Measurements from ENCODE around the gene AGAP1. TPM values are rescaled to one million over a fixed set of nuclear protein-coding genes. Genes with fewer than 3 reads are reported as not detected.

Gene AGAP1
- total RNA-seq, 2 experiments from 2014 or later: not detected

- no peaks in the 10 kb centered on the region for H3K79me2 ChIP-seq (ENCODE audit: insufficient read depth, low read depth, low read length)
- ChIA-PET POLR2A (interaction anchor here (0.7 kb wide), 1 partner anchor 868 kb away, joined by 6 read pairs; no protein-coding TSS in a partner anchor), CTCF (ENCODE audit: unreplicated experiment) (no interaction called here)
- BruUV-seq (replicated peaks): no TSS peak
- no peak overlapping the region for H3K4me2 ChIP-seq (ENCODE audit: low read length)
- no peak overlapping the region for H2AFZ ChIP-seq (ENCODE audit: low read length)
- intact Hi-C loops (cut with micrococcal nuclease; ENCODE audit: unreplicated experiment): no loop called here
- TF ChIP-seq EZH2phosphoT487 (IDR thresholded peaks at IDR 0.05; ENCODE audit: borderline replicate concordance, low read depth, low read length) (no peak), CTCF (conservative IDR thresholded peaks at IDR 0.05; ENCODE audit: low read length) (no peak)
- DNase-seq (ENCODE audit: low spot score): no peak
- no peaks in the 10 kb centered on the region for H3K4me1 ChIP-seq (ENCODE audit: insufficient read depth, low read length, poor library complexity, severe bottlenecking)
- H3K4me3 ChIP-seq (ENCODE audit: low read depth, low read length, poor library complexity, severe bottlenecking): no peak overlapping the region
- H3K36me3 ChIP-seq (ENCODE audit: insufficient read depth, low read length): no peaks in the 10 kb centered on the region
- H3K27ac ChIP-seq (ENCODE audit: low read depth, low read length, poor library complexity, severe bottlenecking): no peak overlapping the region
- no peaks in the 10 kb centered on the region for H3K9me2 ChIP-seq (ENCODE audit: insufficient read depth, low read length)
- no peaks in the 10 kb centered on the region for H3K9me3 ChIP-seq (ENCODE audit: low read length)
- H4K20me1 ChIP-seq (ENCODE audit: insufficient read depth, low read length): no peaks in the 10 kb centered on the region
Observed at GRCh38 chr2:236021499-236022057, 527.7 kb downstream of the AGAP1 start.

GRCh38 chr2:236022128-236022527 lies 528.3 kb downstream of the AGAP1 start:
- CTCF ChIA-PET (ENCODE audit: unreplicated experiment): no interaction called here
- POLR2A ChIA-PET: interaction anchor here (0.7 kb wide), 1 partner anchor 867 kb away, joined by 6 read pairs; no protein-coding TSS in a partner anchor
- H3K4me3 ChIP-seq (ENCODE audit: low read depth, low read length, poor library complexity, severe bottlenecking): no peak overlapping the region
- no peak overlapping the region for H2AFZ ChIP-seq (ENCODE audit: low read length)
- no TSS peak for BruUV-seq (replicated peaks)
- TF ChIP-seq EZH2phosphoT487 (IDR thresholded peaks at IDR 0.05; ENCODE audit: borderline replicate concordance, low read depth, low read length) (no peak), CTCF (conservative IDR thresholded peaks at IDR 0.05; ENCODE audit: low read length) (no peak)
- intact Hi-C loops (cut with micrococcal nuclease; ENCODE audit: unreplicated experiment): no loop called here
- no peaks in the 10 kb centered on the region for H4K20me1 ChIP-seq (ENCODE audit: insufficient read depth, low read length)
- H3K79me2 ChIP-seq (ENCODE audit: insufficient read depth, low read depth, low read length): no peaks in the 10 kb centered on the region
- no peaks in the 10 kb centered on the region for H3K9me2 ChIP-seq (ENCODE audit: insufficient read depth, low read length)
- no peak overlapping the region for H3K4me2 ChIP-seq (ENCODE audit: low read length)
- H3K4me1 ChIP-seq (ENCODE audit: insufficient read depth, low read length, poor library complexity, severe bottlenecking): no peaks in the 10 kb centered on the region
- DNase-seq (ENCODE audit: low spot score): no peak
- no peaks in the 10 kb centered on the region for H3K9me3 ChIP-seq (ENCODE audit: low read length)
- H3K27ac ChIP-seq (ENCODE audit: low read depth, low read length, poor library complexity, severe bottlenecking): no peak overlapping the region
- no peaks in the 10 kb centered on the region for H3K36me3 ChIP-seq (ENCODE audit: insufficient read depth, low read length)

DNA sequence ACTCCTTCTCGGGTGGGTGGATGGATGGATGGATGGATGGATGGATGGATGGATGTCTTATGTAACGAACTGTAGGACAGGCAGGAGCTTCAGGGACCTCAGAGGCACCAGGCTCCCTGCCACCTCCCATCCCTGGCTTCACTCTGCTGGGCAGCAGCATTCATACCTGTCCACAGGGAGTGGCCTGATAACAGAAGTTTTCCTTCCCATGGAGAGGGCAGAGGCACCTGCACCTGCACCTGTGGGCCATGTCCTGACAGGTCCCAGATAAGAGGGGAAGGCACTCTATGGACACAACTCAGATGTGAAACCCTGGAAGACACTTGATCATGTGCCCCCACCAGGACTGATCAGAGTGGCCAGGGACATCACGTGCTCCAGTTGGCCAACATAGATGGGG lies 532.0 kb downstream of the AGAP1 start:
- no peak overlapping the region for H3K27ac ChIP-seq (ENCODE audit: low read depth, low read length, poor library complexity, severe bottlenecking)
- CTCF ChIA-PET (ENCODE audit: unreplicated experiment): no interaction called here
- no peak overlapping the region for H3K4me2 ChIP-seq (ENCODE audit: low read length)
- H3K9me2 ChIP-seq (ENCODE audit: insufficient read depth, low read length): no peaks in the 10 kb centered on the region
- intact Hi-C loops (cut with micrococcal nuclease; ENCODE audit: unreplicated experiment): no loop called here
- no peaks in the 10 kb centered on the region for H3K36me3 ChIP-seq (ENCODE audit: insufficient read depth, low read length)
- no peak for DNase-seq (ENCODE audit: low spot score)
- POLR2A ChIA-PET: no interaction called here
- no peaks in the 10 kb centered on the region for H4K20me1 ChIP-seq (ENCODE audit: insufficient read depth, low read length)
- TF ChIP-seq CTCF (conservative IDR thresholded peaks at IDR 0.05; ENCODE audit: low read length): no peak
- no peaks in the 10 kb centered on the region for H3K4me1 ChIP-seq (ENCODE audit: insufficient read depth, low read length, poor library complexity, severe bottlenecking)
- no peaks in the 10 kb centered on the region for H3K9me3 ChIP-seq (ENCODE audit: low read length)
- no peak overlapping the region for H3K4me3 ChIP-seq (ENCODE audit: low read depth, low read length, poor library complexity, severe bottlenecking)
- H3K79me2 ChIP-seq (ENCODE audit: insufficient read depth, low read depth, low read length): no peaks in the 10 kb centered on the region
- H2AFZ ChIP-seq (ENCODE audit: low read length): no peak overlapping the region
- no TSS peak for BruUV-seq (replicated peaks)

Data from OCI-LY7 (cell line).